CD4-positive, alpha-beta T cell (primary cell): Measurements from ENCODE around the gene TTC28. TPM values are rescaled to one million over a fixed set of nuclear protein-coding genes. Genes with fewer than 3 reads are reported as not detected.
A peak's percentile ranks its signal among the peaks of the same experiment; 100 is the strongest.
"Not testable (repeated sequence)": the region's sequence is repeated elsewhere in the genome, so short reads cannot be mapped to it uniquely, and the experiment has no call there.

Source experiments
- ATAC-seq: fragments of 200-7000 bp; cut with Tn5 transposase; one replicate; pipeline ENCODE4 v1.10.0; 2022; ENCODE audit warnings: mild to moderate bottlenecking; ENCODE audit not compliant: poor library complexity
- CTCF ChIA-PET: fragments of 350-600 bp; sonication (Branson Sonifier 250); formaldehyde crosslinking; loops from one replicate; lab custom pipeline; 2021; ENCODE audit warnings: antibody characterized with exemption, inconsistent platforms; lab: Charles Lee
- POLR2A ChIA-PET: fragments of 350-600 bp; sonication (Branson Sonifier 250); formaldehyde crosslinking; loops from one replicate; lab custom pipeline; 2021; ENCODE audit warnings: antibody characterized with exemption, inconsistent platforms; lab: Charles Lee
- DNase-seq, 14 experiments: peaks; one replicate each; pipeline ENCODE4 v3.0.0-alpha.2; 2013 to 2020; ENCODE audit warnings: mixed read lengths in 2 of 14
- H3K27ac ChIP-seq, 2 donors: one replicate each; pipeline versions ENCODE4 v1.5.1 to v1.7.0; 2013; ENCODE audit warnings: low read length in 2 of 2, low read depth in 1 of 2, mild to moderate bottlenecking in 1 of 2
- H3K27me3 ChIP-seq, 2 experiments: 1 replicate in 1 of 2; 2 replicates in 1 of 2; pipeline versions ENCODE4 v1.6.1 to v1.7.0; 2013; ENCODE audit warnings: low read length in 2 of 2, control low read depth in 1 of 2, mild to moderate bottlenecking in 1 of 2, moderate library complexity in 1 of 2; ENCODE audit not compliant: insufficient read depth in 2 of 2, control insufficient read depth in 1 of 2
- H3K36me3 ChIP-seq: one replicate; pipeline ENCODE4 v1.6.1; 2013; ENCODE audit warnings: low read length, control low read depth; ENCODE audit not compliant: insufficient read depth
- H3K4me1 ChIP-seq: one replicate; pipeline ENCODE4 v1.6.1; 2013; ENCODE audit warnings: low read length, control low read depth; ENCODE audit not compliant: insufficient read depth
- H3K4me3 ChIP-seq: one replicate; pipeline ENCODE4 v1.5.1; 2013; ENCODE audit warnings: mild to moderate bottlenecking, low read length, moderate library complexity
- H3K9me3 ChIP-seq, 2 experiments: 1 replicate in 1 of 2; 2 replicates in 1 of 2; pipeline versions ENCODE4 v1.6.1 to v1.7.0; 2013; ENCODE audit warnings: low read length in 2 of 2, mild to moderate bottlenecking in 2 of 2, control low read depth in 1 of 2, moderate library complexity in 1 of 2; ENCODE audit not compliant: control insufficient read depth in 1 of 2, insufficient read depth in 1 of 2
- H3K27ac Mint-ChIP-seq: one replicate; pipeline ENCODE4 v1.8.0; 2020; ENCODE audit warnings: mixed read lengths
- H3K27me3 Mint-ChIP-seq: one replicate; pipeline ENCODE4 v1.8.0; 2021; ENCODE audit warnings: mixed read lengths
- H3K36me3 Mint-ChIP-seq: one replicate; pipeline ENCODE4 v1.8.0; 2021; ENCODE audit warnings: low read depth, mixed read lengths
- H3K4me1 Mint-ChIP-seq: one replicate; pipeline ENCODE4 v1.8.0; 2021; ENCODE audit warnings: low read depth, mixed read lengths
- H3K4me3 Mint-ChIP-seq: one replicate; pipeline ENCODE4 v1.8.0; 2020; ENCODE audit warnings: mild to moderate bottlenecking, mixed read lengths
- H3K9me3 Mint-ChIP-seq: one replicate; pipeline ENCODE4 v1.8.0; 2020; ENCODE audit warnings: mixed read lengths
- intact Hi-C, 2 experiments: fragments of 100-400 bp; cut with DNase I in 1 of 2; cut with micrococcal nuclease in 1 of 2; formaldehyde crosslinking; loops; one replicate each; pipeline versions ENCODE4 v1.15.1 to v1.9.0; 2023 to 2025; cut with DNase I, micrococcal nuclease
- total RNA-seq, 174 experiments: library from RNA in 2 of 174; stranded (reverse) in 2 of 174; gene quantifications; one replicate each; pipeline ENCODE4 v1.2.3 and lab custom pipeline; 2021 to 2026
- TF ChIP-seq, protein P1 (sequence below): fragments of 200-600 bp; IDR thresholded peaks from one replicate; pipeline ENCODE4 v1.8.0; 2022; ENCODE audit warnings: antibody characterized with exemption, mild to moderate bottlenecking

The TTC28 gene
- total RNA-seq, 2 experiments from 2014 or later = 4.6 to 5.7 TPM

- POLR2A ChIA-PET, H3K27ac ChIP-seq, H3K4me3 ChIP-seq, H3K36me3 ChIP-seq, ATAC-seq, H3K27ac Mint-ChIP-seq, CTCF ChIA-PET, intact Hi-C loops, H3K9me3 ChIP-seq, H3K36me3 Mint-ChIP-seq, H3K4me3 Mint-ChIP-seq, H3K9me3 Mint-ChIP-seq: not testable (repeated sequence)
- Mint-ChIP-seq H3K4me1 (peaks cover 16% of the 10 kb centered on the region), H3K27me3 (peaks cover 73% of the 10 kb centered on the region)
- Histone ChIP-seq H3K4me1 (peaks cover 11% of the 10 kb centered on the region), H3K27me3 (peaks cover 35 to 43% of the 10 kb centered on the region in 2 experiments)
- DNase-seq = peak in 1 of 14 experiments; percentile 14
Observed at GRCh38 chr22:28680813-28681490, 1.3 kb upstream of the TTC28 start.

DNA sequence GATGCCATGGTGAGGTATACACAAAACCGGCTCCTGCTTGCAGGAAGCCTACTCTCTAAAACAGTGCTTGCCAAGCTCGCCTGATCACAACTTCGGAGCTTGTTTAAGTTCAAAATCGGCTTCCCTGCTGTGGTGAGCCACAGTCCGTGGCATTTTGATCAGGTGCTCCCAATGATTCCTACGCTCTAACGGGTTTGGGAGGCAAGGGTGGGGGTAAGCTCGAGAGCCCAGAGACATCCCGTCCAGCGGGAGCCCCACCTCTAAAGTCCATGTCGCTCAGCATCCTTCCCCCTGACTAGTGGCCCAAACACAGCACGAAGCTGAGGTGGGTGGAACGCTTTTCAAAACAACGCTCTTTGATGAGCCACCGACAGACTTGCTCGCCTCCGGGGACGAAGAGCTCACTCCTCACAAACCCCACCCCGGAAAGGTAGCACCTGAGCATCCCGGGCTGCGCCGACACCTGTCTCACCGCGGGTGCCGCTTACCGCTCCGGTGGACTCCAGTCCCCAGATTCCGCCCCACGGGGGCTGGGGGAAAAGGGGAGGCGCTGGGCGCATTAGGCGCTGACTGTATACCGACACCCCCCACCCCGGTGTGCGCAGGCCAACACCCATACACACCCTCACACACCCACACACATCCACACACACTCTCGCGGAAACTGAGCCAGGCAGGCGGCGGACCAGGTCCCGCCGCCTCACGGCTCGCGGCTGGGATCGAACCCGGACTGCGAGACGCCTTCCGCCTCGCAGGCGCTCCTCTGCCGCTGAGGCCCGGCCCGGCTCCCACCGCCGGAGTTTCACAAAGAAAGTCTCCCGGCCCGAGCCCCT, 646 bp downstream of the TTC28 start:
- H3K4me3 ChIP-seq, H3K9me3 ChIP-seq, ATAC-seq, H3K27ac Mint-ChIP-seq, H3K36me3 ChIP-seq, H3K36me3 Mint-ChIP-seq, CTCF ChIA-PET, H3K27ac ChIP-seq, H3K9me3 Mint-ChIP-seq: not testable (repeated sequence)
- DNase-seq = peak in 5 of 14 experiments; percentile 6 to 27 (median 14)
- Histone ChIP-seq H3K27me3 (peaks cover 48 to 50% of the 10 kb centered on the region in 2 experiments), H3K4me1 (peaks cover 20% of the 10 kb centered on the region)
- H3K4me1 Mint-ChIP-seq = peaks cover 29% of the 10 kb centered on the region
- intact Hi-C loops = loop anchor here (10.0 kb wide), 1 partner anchor 276 kb away; no protein-coding TSS in a partner anchor
- POLR2A ChIA-PET = interaction anchor here (1.5 kb wide), 1 partner anchor 121 kb away, joined by 4 read pairs; the partner anchor contains the start of gene XBP1
- peaks cover 80% of the 10 kb centered on the region for H3K27me3 Mint-ChIP-seq
- H3K4me3 Mint-ChIP-seq = peak overlapping the region; percentile 38

DNA sequence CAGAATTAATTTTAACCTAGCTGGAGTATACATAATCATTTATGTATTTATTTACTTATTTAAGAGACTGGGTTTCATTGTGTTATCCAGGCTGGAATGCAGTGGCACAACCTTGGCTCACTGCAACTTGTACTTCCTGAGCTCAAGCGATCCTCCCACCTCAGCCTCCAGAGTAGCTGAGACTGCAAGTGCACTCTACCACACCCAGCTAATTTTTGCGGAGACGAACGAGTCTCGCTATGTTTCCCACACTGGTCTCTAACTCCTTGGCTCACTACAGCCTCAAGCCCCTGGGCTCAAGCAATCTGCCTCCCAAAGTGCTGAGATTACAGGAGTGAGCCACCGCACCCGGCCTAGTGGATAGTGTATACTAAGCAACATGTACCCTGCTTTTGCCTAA, 1.5 kb downstream of the TTC28 start:
- H3K4me3 ChIP-seq, CTCF ChIA-PET, H3K36me3 Mint-ChIP-seq, H3K36me3 ChIP-seq, H3K27ac Mint-ChIP-seq, ATAC-seq, H3K9me3 Mint-ChIP-seq, H3K27ac ChIP-seq, H3K9me3 ChIP-seq, DNase-seq: not testable (repeated sequence)
- H3K4me1 ChIP-seq = peaks cover 21% of the 10 kb centered on the region
- Mint-ChIP-seq H3K4me3 (peak overlapping the region; percentile 23), H3K27me3 (peaks cover 81% of the 10 kb centered on the region), H3K4me1 (peaks cover 37% of the 10 kb centered on the region)
- POLR2A ChIA-PET = interaction anchor here (1.5 kb wide), 1 partner anchor 122 kb away, joined by 4 read pairs; the partner anchor contains the start of gene XBP1
- intact Hi-C loops = loop anchor here (10.0 kb wide), 1 partner anchor 277 kb away; no protein-coding TSS in a partner anchor
- peaks cover 46 to 50% of the 10 kb centered on the region in 2 experiments for H3K27me3 ChIP-seq

DNA sequence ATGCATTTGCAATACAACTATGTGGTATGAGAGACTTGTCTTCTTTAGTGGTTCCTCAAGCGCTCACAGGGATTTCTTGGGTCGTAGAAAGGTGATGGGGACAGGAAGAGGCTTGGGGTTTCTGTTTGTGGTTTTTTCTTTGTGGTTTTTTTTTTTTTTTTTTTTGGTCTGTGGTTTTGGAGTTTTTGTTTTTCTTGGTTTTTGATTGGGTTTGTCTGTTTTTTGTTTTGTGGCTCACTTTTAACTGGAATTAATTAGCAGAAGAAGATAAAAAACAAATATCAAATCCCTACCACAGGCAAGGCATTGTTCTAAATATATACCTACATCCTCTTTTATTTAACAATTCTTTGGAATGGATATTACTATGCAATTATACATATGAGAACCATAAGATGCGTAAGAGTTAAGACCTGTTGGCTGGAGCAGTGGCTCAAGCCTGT, 5.5 kb downstream of the TTC28 start:
- Mint-ChIP-seq H3K27me3 (peaks cover 74% of the 10 kb centered on the region), H3K9me3 (peaks cover 3% of the 10 kb centered on the region), H3K4me3 (peak overlapping the region; percentile 90), H3K27ac (peak overlapping the region; percentile 96), H3K36me3 (peaks cover 6% of the 10 kb centered on the region), H3K4me1 (peaks cover 40% of the 10 kb centered on the region)
- POLR2A ChIA-PET = no interaction called here
- DNase-seq (peak in 8 of 14 experiments; percentile 8 to 85 (median 50)), ATAC-seq (peak; percentile 97)
- Histone ChIP-seq H3K27me3 (peaks cover 35 to 71% of the 10 kb centered on the region in 2 experiments), H3K4me3 (no peak overlapping the region), H3K9me3 (peaks cover 0 to 18% of the 10 kb centered on the region in 2 experiments), H3K36me3 (no peaks in the 10 kb centered on the region), H3K4me1 (peaks cover 14% of the 10 kb centered on the region), H3K27ac (no peak overlapping the region)
- CTCF ChIA-PET = interaction anchor here (0.9 kb wide), 1 partner anchor 55 kb away, joined by 3 read pairs; no protein-coding TSS in a partner anchor
- intact Hi-C loops = loop anchor here (5.0 to 10.0 kb wide), 2 partner anchors 72 to 281 kb away; no protein-coding TSS in a partner anchor
- TF ChIP-seq, protein P1, sequence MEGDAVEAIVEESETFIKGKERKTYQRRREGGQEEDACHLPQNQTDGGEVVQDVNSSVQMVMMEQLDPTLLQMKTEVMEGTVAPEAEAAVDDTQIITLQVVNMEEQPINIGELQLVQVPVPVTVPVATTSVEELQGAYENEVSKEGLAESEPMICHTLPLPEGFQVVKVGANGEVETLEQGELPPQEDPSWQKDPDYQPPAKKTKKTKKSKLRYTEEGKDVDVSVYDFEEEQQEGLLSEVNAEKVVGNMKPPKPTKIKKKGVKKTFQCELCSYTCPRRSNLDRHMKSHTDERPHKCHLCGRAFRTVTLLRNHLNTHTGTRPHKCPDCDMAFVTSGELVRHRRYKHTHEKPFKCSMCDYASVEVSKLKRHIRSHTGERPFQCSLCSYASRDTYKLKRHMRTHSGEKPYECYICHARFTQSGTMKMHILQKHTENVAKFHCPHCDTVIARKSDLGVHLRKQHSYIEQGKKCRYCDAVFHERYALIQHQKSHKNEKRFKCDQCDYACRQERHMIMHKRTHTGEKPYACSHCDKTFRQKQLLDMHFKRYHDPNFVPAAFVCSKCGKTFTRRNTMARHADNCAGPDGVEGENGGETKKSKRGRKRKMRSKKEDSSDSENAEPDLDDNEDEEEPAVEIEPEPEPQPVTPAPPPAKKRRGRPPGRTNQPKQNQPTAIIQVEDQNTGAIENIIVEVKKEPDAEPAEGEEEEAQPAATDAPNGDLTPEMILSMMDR = no peak
